ENCODE results near the gene KDM2B. TPM values are rescaled to one million over a fixed set of nuclear protein-coding genes. Genes with fewer than 3 reads are reported as not detected.
A peak's percentile ranks its signal among the peaks of the same experiment; 100 is the strongest.

Gene KDM2B
- polyA plus RNA-seq, 3 donors = 9.7 to 68.1 (median 9.7) TPM

DNA sequence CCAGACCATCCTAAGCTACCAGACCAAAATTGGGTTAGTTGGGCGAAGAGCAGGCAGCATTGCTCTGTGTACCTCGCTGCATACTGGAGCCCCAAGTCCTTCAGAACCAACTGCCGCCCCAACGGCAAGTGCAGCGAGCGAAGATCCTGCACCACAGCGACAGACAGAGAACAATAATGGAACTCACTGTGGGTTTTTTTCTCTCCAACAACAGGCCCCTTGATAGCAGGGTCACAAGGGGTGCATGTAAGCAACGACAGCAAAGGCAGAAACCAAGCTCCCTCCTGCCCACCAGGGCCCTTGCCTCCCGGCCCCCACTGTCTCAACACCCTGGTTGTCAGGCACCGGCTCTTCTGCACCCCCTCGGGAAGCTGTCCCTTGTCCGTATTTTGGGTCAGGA lies 141.9 kb downstream of the KDM2B start:
- Mint-ChIP-seq H3K9me3 (peaks cover 0 to 3% (median 0%) of the 10 kb centered on the region in 7 donors), H3K4me1 (peaks cover 13% of the 10 kb centered on the region), H3K36me3 (peaks cover 70 to 97% of the 10 kb centered on the region in 2 donors), H3K27ac (no peak overlapping the region), H3K4me3 (no peak overlapping the region), H3K27me3 (ENCODE audit: low read depth in 3 of 3) (no peaks in the 10 kb centered on the region)
- Histone ChIP-seq H3K4me3 (replicated peaks in 1 of 3; ENCODE audit: low read depth in 2 of 3, low read length in 3 of 3) (no peak overlapping the region), H3K27ac (ENCODE audit: low read depth in 1 of 2, low read length in 2 of 2) (no peak overlapping the region), H3K36me3 (replicated peaks in 1 of 2; ENCODE audit: control insufficient read depth in 1 of 2, insufficient read depth in 2 of 2, low read length in 2 of 2) (peaks cover 62 to 76% of the 10 kb centered on the region in 2 donors), H3K27me3 (ENCODE audit: control insufficient read depth in 2 of 2, insufficient read depth in 2 of 2, low read length in 2 of 2) (no peaks in the 10 kb centered on the region), H3K79me2 (ENCODE audit: insufficient read depth, low read length) (peaks cover 9% of the 10 kb centered on the region), H3K4me1 (ENCODE audit: control insufficient read depth in 1 of 2, insufficient read depth in 2 of 2, low read length in 2 of 2) (peaks cover 6 to 8% of the 10 kb centered on the region in 2 donors), H2AFZ (ENCODE audit: insufficient read depth, low read depth, low read length, poor library complexity, severe bottlenecking) (no peak overlapping the region), H3K9ac (ENCODE audit: insufficient read depth, low read length, poor library complexity, severe bottlenecking) (no peak overlapping the region), H4K20me1 (ENCODE audit: insufficient read depth, low read length) (peaks cover 19% of the 10 kb centered on the region), H3K9me3 (replicated peaks in 1 of 2; ENCODE audit: control insufficient read depth in 1 of 2, insufficient read depth in 1 of 2, low read length in 2 of 2) (no peaks in the 10 kb centered on the region), H3K4me2 (replicated peaks; ENCODE audit: extremely low read depth, low read length, poor library complexity, severe bottlenecking) (no peak overlapping the region)
- DNase-seq = no peak
- intact Hi-C loops (cut with micrococcal nuclease) = no loop called here
- 92% methylated on average over 9 of the region's 12 CpGs for WGBS (ENCODE audit: insufficient coverage)
- TF ChIP-seq, protein P1, sequence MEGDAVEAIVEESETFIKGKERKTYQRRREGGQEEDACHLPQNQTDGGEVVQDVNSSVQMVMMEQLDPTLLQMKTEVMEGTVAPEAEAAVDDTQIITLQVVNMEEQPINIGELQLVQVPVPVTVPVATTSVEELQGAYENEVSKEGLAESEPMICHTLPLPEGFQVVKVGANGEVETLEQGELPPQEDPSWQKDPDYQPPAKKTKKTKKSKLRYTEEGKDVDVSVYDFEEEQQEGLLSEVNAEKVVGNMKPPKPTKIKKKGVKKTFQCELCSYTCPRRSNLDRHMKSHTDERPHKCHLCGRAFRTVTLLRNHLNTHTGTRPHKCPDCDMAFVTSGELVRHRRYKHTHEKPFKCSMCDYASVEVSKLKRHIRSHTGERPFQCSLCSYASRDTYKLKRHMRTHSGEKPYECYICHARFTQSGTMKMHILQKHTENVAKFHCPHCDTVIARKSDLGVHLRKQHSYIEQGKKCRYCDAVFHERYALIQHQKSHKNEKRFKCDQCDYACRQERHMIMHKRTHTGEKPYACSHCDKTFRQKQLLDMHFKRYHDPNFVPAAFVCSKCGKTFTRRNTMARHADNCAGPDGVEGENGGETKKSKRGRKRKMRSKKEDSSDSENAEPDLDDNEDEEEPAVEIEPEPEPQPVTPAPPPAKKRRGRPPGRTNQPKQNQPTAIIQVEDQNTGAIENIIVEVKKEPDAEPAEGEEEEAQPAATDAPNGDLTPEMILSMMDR (IDR thresholded peaks at IDR 0.05) = no peak

DNA sequence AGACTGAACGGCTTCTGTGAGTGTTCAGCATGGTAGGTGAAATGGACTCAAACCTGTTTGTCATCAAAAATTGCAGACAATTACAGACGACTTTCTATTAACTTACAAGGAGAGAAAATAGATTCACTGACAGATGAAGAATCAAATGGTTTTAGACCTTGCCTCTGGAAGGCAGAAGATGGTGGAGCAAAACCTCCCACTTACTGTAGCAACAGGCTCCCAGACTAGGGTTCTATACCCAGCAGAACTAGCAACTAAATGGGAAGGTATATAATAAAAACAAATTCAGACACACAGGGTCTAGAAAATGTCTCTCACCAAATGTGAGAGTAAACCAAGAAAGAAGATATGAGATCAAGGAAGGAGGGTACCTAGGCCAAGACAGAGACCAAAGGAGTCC lies 144.1 kb downstream of the KDM2B start:
- Histone ChIP-seq H2AFZ (ENCODE audit: insufficient read depth, low read depth, low read length, poor library complexity, severe bottlenecking) (no peak overlapping the region), H3K9ac (ENCODE audit: insufficient read depth, low read length, poor library complexity, severe bottlenecking) (no peak overlapping the region), H3K4me2 (replicated peaks; ENCODE audit: extremely low read depth, low read length, poor library complexity, severe bottlenecking) (no peak overlapping the region), H4K20me1 (ENCODE audit: insufficient read depth, low read length) (peaks cover 23% of the 10 kb centered on the region), H3K9me3 (replicated peaks in 1 of 2; ENCODE audit: control insufficient read depth in 1 of 2, insufficient read depth in 1 of 2, low read length in 2 of 2) (no peaks in the 10 kb centered on the region), H3K79me2 (ENCODE audit: insufficient read depth, low read length) (peaks cover 5% of the 10 kb centered on the region), H3K36me3 (replicated peaks in 1 of 2; ENCODE audit: control insufficient read depth in 1 of 2, insufficient read depth in 2 of 2, low read length in 2 of 2) (peaks cover 58 to 81% of the 10 kb centered on the region in 2 donors), H3K4me3 (replicated peaks in 1 of 3; ENCODE audit: low read depth in 2 of 3, low read length in 3 of 3) (no peak overlapping the region), H3K4me1 (ENCODE audit: control insufficient read depth in 1 of 2, insufficient read depth in 2 of 2, low read length in 2 of 2) (peaks cover 6 to 8% of the 10 kb centered on the region in 2 donors), H3K27me3 (ENCODE audit: control insufficient read depth in 2 of 2, insufficient read depth in 2 of 2, low read length in 2 of 2) (no peaks in the 10 kb centered on the region), H3K27ac (ENCODE audit: low read depth in 1 of 2, low read length in 2 of 2) (peak overlapping the region in 1 of 2 donors; percentile 30)
- peaks cover 18% of the 10 kb centered on the region for H3K4me1 Mint-ChIP-seq
- peak overlapping the region in 5 of 7 donors; percentile 13 to 82 (median 43) for H3K27ac Mint-ChIP-seq
- no peak overlapping the region for H3K4me3 Mint-ChIP-seq
- no peak for DNase-seq
- WGBS (ENCODE audit: insufficient coverage) = no CpG with 5 or more reads among the region's 2 CpGs
- TF ChIP-seq, protein P1 (IDR thresholded peaks at IDR 0.05) = no peak
- H3K27me3 Mint-ChIP-seq (ENCODE audit: low read depth in 3 of 3) = peaks cover 0 to 2% (median 0%) of the 10 kb centered on the region in 3 donors
- peaks cover 76 to 98% of the 10 kb centered on the region in 2 donors for H3K36me3 Mint-ChIP-seq
- intact Hi-C loops (cut with micrococcal nuclease) = no loop called here
- H3K9me3 Mint-ChIP-seq = peaks cover 0 to 3% (median 0%) of the 10 kb centered on the region in 7 donors

Data from CD14-positive monocyte (primary cell).